NOMO-1 treated with DMSO at 0.1 percent for 48 hours (cell line): Measurements from ENCODE around the gene OSBPL8.
A peak's percentile ranks its signal among the peaks of the same experiment; 100 is the strongest.

Experiments used
- DNase-seq: peaks from one replicate; lab custom pipeline; 2025; ENCODE audit not compliant: unreplicated experiment; lab: John Stamatoyannopoulos, UW

OSBPL8 gene, protein sequence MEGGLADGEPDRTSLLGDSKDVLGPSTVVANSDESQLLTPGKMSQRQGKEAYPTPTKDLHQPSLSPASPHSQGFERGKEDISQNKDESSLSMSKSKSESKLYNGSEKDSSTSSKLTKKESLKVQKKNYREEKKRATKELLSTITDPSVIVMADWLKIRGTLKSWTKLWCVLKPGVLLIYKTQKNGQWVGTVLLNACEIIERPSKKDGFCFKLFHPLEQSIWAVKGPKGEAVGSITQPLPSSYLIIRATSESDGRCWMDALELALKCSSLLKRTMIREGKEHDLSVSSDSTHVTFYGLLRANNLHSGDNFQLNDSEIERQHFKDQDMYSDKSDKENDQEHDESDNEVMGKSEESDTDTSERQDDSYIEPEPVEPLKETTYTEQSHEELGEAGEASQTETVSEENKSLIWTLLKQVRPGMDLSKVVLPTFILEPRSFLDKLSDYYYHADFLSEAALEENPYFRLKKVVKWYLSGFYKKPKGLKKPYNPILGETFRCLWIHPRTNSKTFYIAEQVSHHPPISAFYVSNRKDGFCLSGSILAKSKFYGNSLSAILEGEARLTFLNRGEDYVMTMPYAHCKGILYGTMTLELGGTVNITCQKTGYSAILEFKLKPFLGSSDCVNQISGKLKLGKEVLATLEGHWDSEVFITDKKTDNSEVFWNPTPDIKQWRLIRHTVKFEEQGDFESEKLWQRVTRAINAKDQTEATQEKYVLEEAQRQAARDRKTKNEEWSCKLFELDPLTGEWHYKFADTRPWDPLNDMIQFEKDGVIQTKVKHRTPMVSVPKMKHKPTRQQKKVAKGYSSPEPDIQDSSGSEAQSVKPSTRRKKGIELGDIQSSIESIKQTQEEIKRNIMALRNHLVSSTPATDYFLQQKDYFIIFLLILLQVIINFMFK

DNA sequence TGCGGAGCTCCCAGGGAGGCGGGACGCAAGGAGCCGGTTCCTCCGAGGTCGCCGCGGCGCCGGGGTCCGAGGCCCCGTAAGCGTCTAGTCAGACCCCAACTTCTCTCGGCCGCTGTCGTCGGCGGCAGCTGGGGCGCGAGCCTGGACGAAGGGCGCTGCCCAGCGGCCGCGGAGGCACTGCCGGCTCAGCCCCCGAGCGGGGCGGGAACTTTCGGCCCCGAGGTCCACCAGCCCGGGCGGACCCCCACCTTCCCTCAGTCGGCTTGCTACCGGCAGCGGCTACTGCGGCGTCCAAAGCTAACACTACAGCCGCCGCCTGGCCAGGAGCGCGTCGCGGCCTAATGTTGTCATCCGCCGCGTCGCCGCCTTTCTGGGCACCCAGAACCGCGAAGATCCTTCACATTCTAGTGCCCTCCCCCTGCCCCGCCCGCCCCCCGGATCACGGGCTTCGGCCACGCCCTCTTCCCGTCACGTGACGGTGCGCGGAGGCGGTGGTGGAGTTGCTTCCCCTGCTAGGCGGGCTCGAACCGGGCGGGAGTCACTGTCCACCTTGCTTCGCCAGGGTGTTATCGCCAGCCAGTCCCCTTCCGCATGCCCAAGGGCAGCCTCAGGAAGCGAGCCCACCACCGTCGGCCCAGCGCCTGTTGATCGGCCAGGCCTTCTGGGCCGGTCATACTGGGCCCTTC lies at the start of gene OSBPL8:
OSBPL8 (minus strand) TSS at position 372 of the 686 bp plus-strand sequence. CDS start 72,220 bp downstream, outside the sequence.
- peak; percentile 93 for DNase-seq

DNA sequence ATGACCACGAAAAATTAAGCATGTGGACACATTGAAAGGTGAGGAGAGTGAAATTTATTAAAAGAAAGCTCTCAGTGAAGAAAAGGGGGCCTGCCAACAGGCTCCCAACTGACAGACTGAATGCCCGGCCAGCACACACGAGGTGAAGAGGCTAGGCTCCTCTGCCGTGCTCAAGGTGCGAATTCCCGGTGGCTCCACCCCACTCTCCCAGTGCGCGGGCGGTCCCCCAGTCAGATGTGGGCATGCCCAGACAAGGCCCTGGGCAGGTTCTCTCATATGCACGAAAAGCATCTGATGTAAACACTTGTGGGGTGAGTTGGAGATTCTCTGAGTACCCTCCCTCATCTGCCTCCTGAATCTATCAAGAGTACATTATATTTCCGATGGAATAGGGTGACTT lies 48.5 kb upstream of the OSBPL8 start:
- DNase-seq = no peak

GRCh38 chr12:76595056-76595455 lies 35.5 kb upstream of the OSBPL8 start:
- no peak for DNase-seq

DNA sequence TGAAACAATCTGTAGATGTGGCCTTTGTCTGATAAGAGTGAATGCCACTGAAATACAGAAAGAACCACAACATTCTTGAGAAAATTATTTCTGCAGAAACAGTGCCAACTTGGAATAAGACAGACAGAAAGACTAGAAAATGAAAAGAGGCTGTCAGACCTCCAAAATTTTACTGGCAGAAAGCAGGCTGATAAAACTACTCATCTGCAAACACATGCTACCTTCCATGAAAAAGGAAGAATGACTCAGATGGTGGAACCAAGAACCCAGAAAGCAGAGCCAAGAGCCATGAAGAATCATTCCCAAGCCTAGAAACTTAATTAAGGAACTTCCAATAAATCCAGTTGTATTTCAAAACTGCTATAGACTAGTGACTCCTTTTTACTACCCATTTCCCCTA lies 31.9 kb upstream of the OSBPL8 start:
- DNase-seq = no peak

GRCh38 chr12:76590131-76590530 lies 30.6 kb upstream of the OSBPL8 start:
- no peak for DNase-seq

DNA sequence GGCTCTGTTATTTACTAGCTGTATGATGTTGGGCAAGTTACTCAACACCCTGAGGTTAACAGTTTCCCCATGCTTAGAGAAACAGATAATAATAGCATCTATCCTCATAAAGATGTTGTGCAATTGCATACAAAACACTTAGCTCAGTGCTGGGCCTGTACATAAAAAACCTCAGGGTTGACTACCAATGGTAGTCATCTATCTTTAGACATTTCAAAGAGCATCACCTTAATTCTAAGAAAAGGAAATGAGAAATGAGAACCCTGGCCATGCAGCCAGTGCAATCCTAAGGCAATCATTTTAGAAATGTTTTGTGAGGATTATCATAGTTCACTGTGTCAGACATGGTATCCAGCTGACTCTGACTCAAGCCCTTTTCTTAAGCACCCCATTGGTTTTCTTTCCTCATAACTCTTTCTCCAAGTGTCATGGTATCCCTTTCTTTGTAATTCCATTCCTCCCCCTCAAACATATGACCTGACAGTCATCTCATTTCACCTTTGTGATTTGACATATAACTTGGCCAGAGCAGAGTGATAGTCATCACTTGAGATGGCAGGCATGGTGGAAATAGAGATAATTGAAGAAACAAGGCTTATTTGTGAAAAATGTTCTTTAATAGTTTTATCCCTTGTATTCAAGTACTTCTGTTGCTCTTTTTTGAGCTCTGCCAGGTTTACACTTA lies 29.5 kb upstream of the OSBPL8 start:
- peak; percentile 98 for DNase-seq

- no peak for DNase-seq
Measured at GRCh38 chr12:76587428-76588178, 28.0 kb upstream of the OSBPL8 start.

GRCh38 chr12:76586764-76587395 lies 27.3 kb upstream of the OSBPL8 start:
- peak; percentile 82 for DNase-seq

DNA sequence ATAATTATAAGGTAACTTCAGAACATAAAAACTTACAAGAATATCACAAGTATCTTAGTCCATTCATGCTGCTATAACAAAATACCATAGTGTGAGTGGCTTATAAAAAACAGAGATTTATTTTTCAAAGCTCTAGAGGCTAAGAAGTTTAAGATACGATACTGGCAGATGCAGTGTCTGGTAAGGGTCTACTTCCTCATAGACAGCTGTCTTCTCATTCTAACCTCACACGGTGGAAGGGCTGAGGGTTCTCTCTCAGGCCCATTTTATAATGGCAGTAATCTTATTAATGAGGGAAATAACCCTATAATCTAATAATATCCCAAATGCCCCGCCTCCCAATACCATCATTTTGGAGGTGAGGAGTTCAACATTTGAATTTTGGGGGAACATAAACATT lies 23.7 kb upstream of the OSBPL8 start:
- peak; percentile 24 for DNase-seq

- no peak for DNase-seq
Measured at GRCh38 chr12:76573840-76574373, 14.3 kb upstream of the OSBPL8 start.

DNA sequence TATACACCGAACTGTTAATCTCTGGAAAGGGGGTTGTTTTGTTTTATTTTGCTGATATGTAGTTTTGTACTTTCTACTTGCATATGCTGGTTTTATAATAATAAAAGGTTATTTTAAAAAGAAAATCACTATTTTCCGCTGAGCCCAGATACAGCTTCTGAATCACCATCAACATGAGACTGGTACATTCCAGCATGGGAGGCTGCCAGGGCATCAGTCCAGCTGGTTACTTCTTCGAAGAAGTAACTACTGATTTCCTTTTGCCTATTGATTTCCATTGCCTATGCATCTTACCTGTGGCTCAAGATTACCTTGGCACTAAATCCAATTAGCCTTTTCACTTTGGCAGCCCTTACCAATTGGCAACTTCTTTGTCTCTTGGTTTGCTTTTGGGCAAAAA lies 11.7 kb upstream of the OSBPL8 start:
- no peak for DNase-seq

- DNase-seq = peak; percentile 28
Measured at GRCh38 chr12:76569685-76570604, 10.4 kb upstream of the OSBPL8 start.

DNA sequence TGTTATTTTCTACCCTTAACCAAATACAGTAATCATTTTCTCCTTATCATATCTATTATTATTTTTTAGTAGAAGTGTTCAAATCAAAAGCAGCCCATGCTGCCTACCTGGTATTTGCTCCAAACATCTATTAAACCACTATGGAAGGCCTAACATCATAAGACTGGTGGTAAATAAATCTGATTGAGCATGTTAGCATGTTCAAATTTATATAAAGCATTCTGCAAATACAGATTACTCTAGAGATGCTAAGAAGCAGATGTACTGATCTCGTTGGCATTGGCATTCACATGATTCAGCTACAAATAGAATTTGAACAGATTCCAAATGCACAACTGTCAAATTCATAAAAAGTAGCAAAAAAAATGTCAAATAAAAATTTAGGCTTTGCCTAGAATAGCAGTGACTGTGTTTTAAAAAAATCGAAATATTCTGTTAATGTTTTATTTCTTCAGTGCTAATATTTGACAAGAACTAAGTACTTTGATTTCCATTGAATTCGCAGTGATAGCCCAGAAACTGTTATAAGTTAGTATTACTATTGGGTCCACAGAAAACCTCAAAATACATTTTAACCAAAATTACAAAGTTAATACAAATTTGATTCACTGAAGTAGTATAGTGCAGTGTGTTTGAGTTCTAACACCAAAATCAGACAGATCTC lies 9.4 kb upstream of the OSBPL8 start:
- no peak for DNase-seq

DNA sequence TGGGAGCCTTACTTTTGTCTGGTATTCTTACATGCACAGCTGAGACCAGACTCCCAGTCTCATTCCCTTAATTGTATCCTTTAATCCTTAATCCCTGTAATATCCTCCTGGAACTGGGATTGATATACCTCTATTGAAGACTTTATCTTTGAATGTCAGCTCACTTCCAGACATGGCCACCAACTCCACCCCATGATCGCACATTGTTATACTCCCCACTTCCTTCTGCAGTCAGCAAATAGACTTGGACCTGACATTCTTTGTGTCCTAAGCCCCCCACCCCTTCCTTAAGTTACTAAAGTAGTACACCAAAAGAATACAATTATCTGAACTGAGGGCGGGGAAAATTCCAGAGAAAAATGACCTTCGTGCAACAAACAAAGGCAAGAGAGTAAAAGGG lies 8.6 kb upstream of the OSBPL8 start:
- DNase-seq = no peak

GRCh38 chr12:76563061-76563460 lies 3.5 kb upstream of the OSBPL8 start:
- DNase-seq = no peak

GRCh38 chr12:76562130-76562529 lies 2.6 kb upstream of the OSBPL8 start:
- DNase-seq = peak; percentile 35

GRCh38 chr12:76560086-76560491 lies 518 bp upstream of the OSBPL8 start:
- peak; percentile 87 for DNase-seq
